RWPE1 (cell line): ENCODE results near the gene KRTAP4-1.
"Not testable (repeated sequence)": the region's sequence is repeated elsewhere in the genome, so short reads cannot be mapped to it uniquely, and the experiment has no call there.

Experiments
- CTCF ChIA-PET: fragments of 350-600 bp; sonication (Branson Sonifier 250); formaldehyde crosslinking; extraction: SDS; loops from one replicate; lab custom pipeline; 2021; lab: Yijun Ruan, JAX
- POLR2A ChIA-PET: fragments of 400-600 bp; formaldehyde crosslinking; extraction: SDS; loops from one replicate; lab custom pipeline; 2020; ENCODE audit warnings: antibody characterized with exemption; ENCODE audit not compliant: low non-redundant PET; lab: Yijun Ruan, JAX
- DNase-seq: peaks from one replicate; pipeline ENCODE4 v3.0.0; 2012; ENCODE audit warnings: low spot score
- H3K27ac ChIP-seq: fragments of 450-650 bp; 2 replicates; pipeline ENCODE4 v1.5.1; 2017
- TF ChIP-seq, protein P1 (sequence below): fragments of 450-650 bp; conservative IDR thresholded peaks from 2 replicates; pipeline ENCODE4 v1.5.1; 2017; ENCODE audit warnings: low read depth, mild to moderate bottlenecking

Gene KRTAP4-1

DNA sequence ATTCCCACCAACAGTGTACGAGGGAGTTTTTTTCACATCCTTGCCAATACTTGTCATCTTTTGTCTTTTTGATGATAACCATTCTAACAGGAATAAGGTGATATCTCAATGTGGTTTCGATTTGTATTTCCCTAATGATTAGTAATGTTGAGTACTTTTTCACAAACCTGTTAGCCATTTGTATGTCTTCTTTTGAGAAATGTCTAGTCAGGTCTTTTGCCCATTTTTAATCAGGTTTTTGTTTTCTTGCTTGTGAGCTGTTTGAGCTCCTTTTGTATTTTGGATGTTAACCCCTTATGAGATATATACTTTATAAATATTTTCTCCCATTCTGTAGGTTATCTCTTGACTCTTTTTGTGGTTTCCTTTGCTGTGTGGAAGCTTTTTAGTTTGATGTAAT is 33.2 kb downstream of the KRTAP4-1 start:
- no peak overlapping the region for H3K27ac ChIP-seq
- no peak for DNase-seq
- TF ChIP-seq, protein P1, sequence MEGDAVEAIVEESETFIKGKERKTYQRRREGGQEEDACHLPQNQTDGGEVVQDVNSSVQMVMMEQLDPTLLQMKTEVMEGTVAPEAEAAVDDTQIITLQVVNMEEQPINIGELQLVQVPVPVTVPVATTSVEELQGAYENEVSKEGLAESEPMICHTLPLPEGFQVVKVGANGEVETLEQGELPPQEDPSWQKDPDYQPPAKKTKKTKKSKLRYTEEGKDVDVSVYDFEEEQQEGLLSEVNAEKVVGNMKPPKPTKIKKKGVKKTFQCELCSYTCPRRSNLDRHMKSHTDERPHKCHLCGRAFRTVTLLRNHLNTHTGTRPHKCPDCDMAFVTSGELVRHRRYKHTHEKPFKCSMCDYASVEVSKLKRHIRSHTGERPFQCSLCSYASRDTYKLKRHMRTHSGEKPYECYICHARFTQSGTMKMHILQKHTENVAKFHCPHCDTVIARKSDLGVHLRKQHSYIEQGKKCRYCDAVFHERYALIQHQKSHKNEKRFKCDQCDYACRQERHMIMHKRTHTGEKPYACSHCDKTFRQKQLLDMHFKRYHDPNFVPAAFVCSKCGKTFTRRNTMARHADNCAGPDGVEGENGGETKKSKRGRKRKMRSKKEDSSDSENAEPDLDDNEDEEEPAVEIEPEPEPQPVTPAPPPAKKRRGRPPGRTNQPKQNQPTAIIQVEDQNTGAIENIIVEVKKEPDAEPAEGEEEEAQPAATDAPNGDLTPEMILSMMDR: no peak
- ChIA-PET POLR2A (no interaction called here), CTCF (no interaction called here)

DNA sequence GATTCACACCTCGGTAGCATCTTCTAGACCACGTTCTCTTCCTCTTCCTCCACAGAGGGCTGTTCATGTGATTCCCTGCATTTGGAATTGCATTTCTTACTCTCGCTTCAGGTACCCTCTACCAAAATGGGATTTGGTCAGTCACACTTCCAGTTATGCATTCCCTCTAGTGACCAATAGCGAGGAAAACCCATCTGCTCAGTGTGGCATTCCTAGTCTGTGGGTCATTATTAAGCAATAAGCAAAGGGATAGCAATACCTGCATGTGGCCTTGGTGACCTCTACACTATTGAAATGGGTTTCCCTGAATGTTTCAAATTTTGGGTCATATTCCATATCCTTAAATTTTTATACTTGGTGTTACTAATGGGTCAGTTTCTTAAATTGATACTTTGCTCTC is 34.7 kb downstream of the KRTAP4-1 start:
- H3K27ac ChIP-seq: no peak overlapping the region
- ChIA-PET CTCF (interaction anchor here (0.6 kb wide), 1 partner anchor 516 kb away, joined by 3 read pairs; no protein-coding TSS in a partner anchor), POLR2A (no interaction called here)
- DNase-seq: no peak
- TF ChIP-seq, protein P1: no peak

DNA sequence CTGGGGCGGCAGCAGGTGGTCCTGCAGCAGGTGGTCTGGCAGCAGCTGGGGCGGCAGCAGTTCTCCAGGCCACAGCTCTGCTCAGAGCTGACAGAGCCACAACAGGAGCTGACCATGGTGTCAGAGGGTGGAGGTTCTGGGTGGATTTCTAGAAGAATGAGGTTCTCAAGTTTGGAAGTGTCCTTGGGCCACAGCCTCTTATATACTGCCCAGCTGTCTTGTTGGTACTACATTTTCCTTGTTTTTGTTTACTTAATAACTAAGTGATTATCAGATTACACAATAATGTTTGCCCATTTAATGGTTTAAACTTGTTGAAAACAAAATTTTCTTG is 35.1 kb downstream of the KRTAP4-1 start, which contains the start of gene KRTAP4-5:
Gene KRTAP4-5, minus strand, starts transcription at position 174 of the 334 bp plus-strand sequence. Its CDS starts 58 bp downstream, at position 116.
- CTCF ChIA-PET: interaction anchor here (0.6 kb wide), 1 partner anchor 516 kb away, joined by 3 read pairs; no protein-coding TSS in a partner anchor
- no peak within 1 kb of the TSS for H3K27ac ChIP-seq
- TF ChIP-seq, protein P1: no peak
- DNase-seq: no peak
- POLR2A ChIA-PET: no interaction called here

DNA sequence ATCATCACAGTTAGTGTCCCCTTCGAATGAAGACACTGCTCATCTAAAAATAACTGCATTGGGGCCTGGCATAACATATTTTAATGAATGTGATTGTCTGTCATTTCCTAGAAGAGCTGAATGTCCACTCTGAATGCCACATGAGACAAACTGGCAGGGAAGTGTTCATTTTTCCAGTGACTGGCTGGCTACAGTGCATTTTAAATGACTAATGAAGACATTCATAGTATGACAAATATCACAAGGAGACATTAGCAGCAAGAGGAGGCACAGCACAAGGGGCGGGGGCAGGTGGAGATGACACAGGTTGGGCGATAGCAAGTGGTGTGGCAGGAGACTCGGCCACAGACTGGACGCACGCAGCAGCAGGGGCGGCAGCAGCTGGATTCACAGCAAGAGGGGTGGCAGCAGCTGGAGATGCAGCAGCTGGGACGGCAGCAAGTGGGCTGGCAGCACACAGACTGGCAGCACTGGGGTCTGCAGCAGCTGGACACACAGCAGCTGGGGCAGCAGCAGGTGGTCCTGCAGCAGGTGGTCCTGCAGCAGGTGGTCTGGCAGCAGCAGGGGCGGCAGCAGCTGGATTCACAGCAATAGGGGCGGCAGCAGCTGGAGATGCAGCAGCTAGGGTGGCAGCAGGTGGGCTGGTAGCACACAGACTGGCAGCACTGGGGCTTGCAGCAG is 35.6 kb downstream of the KRTAP4-1 start:
- DNase-seq, POLR2A ChIA-PET, H3K27ac ChIP-seq: not testable (repeated sequence)
- CTCF ChIA-PET: interaction anchor here (0.6 kb wide), 1 partner anchor 517 kb away, joined by 3 read pairs; no protein-coding TSS in a partner anchor

DNA sequence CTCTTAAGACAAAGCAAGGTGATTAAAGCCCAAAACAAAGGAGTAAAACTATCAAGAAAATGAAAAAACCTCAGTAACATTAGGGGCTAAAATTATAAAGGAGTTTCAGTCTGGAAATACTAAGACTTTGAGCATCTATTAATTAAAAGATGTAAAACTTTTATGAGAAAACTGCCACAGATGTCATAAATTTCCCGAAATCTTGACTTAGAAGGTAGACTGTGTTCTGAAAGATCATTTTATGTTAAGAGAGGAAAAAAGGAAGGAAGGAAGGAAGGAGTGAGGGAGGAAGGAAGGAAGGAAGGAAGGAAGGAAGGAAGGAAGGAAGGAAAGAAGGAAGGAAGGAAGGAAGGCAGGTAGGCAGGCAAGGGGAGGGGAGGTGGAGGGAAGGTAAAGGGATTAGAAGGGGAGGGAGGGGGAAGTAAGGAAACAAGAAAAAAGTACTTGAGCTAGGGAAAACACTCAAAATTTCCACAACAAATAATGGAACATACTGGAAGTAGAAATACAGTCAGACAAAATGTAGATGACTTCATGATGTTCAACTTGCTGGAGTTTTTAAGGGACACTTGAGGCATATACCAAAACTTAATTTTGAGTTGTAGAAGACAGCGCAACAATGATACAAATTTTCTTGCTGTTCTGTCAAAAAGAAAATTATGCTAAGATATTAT is 37.0 kb downstream of the KRTAP4-1 start:
- no peak overlapping the region for H3K27ac ChIP-seq
- ChIA-PET CTCF (no interaction called here), POLR2A (no interaction called here)
- TF ChIP-seq, protein P1: no peak
- no peak for DNase-seq

DNA sequence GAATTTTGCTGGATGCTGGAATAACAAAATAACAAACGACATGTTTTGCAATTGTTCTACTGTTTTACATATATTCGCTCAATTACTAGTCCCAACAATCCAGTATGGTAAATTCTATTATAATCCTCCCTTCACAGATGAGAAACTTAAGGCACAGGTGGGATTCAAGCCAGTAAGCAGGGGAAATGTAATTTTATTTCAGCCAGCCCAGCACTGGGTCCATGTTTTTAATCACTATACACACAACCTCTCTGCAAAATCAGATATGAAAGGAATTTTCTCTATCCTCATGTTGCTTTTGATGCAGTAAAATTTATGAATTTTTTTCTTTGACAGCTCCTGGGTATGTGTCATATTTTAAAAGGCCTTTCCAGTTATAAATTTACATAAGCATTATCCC is 39.5 kb downstream of the KRTAP4-1 start:
- DNase-seq: no peak
- ChIA-PET CTCF (no interaction called here), POLR2A (no interaction called here)
- H3K27ac ChIP-seq: no peak overlapping the region
- TF ChIP-seq, protein P1: no peak

DNA sequence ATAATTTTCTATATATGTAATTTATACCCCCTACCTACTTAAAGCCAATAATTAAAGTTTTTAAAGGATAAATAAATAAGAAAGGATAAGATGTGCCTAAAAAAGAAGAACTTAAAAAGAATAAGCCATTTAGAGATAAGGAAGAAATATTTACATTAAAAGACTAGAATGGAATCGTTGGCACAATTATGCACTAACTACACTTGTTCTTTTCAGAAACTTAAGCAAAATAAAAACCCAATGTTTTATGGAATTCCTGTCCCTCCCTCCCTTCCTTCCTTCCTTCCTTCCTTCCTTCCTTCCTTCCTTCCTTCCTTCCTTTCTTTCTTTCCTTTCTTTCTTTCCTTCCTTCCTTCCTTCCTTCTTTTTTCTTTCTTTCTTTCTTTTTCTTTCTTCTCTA is 39.9 kb downstream of the KRTAP4-1 start:
- TF ChIP-seq, protein P1: no peak
- CTCF ChIA-PET: no interaction called here

More for the DNA sequence above, 39.9 kb downstream of the KRTAP4-1 start:
- POLR2A ChIA-PET: no interaction called here
- no peak for DNase-seq
- H3K27ac ChIP-seq: no peak overlapping the region
